Kidney tubule cell (primary cell): ENCODE measurements around the gene SEC31B.

Experiments used
- DNase-seq: peaks from one replicate; pipeline ENCODE4 v3.0.0-alpha.2; 2018; ENCODE audit warnings: low spot score

SEC31B gene, protein sequence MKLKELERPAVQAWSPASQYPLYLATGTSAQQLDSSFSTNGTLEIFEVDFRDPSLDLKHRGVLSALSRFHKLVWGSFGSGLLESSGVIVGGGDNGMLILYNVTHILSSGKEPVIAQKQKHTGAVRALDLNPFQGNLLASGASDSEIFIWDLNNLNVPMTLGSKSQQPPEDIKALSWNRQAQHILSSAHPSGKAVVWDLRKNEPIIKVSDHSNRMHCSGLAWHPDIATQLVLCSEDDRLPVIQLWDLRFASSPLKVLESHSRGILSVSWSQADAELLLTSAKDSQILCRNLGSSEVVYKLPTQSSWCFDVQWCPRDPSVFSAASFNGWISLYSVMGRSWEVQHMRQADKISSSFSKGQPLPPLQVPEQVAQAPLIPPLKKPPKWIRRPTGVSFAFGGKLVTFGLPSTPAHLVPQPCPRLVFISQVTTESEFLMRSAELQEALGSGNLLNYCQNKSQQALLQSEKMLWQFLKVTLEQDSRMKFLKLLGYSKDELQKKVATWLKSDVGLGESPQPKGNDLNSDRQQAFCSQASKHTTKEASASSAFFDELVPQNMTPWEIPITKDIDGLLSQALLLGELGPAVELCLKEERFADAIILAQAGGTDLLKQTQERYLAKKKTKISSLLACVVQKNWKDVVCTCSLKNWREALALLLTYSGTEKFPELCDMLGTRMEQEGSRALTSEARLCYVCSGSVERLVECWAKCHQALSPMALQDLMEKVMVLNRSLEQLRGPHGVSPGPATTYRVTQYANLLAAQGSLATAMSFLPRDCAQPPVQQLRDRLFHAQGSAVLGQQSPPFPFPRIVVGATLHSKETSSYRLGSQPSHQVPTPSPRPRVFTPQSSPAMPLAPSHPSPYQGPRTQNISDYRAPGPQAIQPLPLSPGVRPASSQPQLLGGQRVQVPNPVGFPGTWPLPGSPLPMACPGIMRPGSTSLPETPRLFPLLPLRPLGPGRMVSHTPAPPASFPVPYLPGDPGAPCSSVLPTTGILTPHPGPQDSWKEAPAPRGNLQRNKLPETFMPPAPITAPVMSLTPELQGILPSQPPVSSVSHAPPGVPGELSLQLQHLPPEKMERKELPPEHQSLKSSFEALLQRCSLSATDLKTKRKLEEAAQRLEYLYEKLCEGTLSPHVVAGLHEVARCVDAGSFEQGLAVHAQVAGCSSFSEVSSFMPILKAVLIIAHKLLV

DNA sequence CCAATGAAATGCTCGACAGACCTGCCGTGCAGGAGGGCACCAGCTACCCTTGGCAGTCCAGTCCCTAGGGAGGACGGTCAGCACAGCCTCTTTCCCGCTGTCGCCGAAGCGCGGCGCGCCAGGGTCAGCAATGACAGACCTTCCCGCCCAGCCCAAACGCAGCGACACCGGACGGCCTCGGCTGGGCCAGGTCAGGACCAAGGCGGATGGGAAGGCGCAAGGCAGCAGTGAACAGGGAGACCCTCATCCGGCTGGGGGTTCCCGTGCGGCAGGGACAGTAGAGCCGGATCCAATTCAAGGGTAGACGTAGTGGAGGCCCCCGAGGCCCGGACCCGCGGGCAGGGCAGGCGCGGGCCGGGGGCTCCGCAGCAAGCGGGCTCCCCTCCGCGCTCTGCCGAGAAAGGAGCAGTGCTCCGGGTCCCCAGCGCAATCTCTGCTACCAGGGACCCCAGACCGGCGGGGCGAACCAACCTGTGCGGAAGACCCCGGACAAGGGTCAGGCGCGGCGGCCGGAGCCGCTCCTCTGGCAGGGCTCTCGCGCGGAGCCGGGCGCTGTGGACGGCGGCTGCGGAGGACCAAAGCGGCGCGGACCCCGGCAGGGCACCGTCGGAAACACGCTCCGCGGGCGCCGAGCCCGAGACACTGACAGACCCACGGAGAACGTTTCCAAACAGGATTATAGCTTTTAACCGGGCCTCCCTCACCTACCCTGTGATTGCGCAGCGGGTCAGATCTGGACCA lies at the start of gene SEC31B:
Gene SEC31B (minus strand): TSS at position 551 of the 741 bp plus-strand sequence. CDS start 2,909 bp downstream, outside the sequence.
- DNase-seq: peak; percentile 17

DNA sequence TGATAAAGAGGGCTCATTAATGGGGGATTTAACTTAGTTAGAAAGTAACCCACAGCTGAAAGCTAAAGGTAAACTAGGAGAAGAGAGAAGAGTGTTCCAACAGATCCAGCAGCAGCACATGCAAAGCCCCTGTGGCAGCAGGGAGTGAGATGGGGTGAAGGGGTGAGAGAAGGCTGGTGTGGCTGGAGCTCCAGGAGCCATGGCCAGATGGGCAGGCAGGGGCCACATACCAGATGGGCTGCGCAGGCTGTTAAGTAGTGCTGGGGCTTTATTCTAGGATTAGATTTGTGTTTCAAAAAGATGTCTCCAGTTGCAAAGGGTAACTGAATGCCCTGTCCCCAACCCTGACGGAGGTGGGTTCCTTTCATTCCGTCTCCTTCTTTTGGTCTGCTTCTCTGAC lies 49.3 kb upstream of the SEC31B start:
- no peak for DNase-seq

DNA sequence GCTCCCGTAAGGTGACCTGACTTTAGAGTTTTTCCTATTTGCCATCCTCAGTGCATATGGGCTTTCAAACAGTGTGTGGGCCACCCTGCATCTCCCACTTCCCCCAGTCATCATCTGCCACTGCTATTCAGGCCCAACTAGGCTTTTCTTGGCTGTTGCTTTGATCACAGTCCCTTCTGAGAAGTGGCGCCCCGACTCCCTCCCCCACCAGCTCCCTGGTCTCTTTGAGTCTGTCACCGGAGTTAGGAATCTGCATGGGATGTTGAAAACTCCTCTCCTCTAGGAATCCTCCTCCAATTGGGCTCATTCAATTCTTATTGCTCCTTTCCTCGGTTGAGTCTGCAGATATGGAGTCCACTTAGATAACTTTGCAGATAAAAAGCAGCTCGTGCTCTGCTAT lies 48.2 kb upstream of the SEC31B start:
- DNase-seq: no peak

DNA sequence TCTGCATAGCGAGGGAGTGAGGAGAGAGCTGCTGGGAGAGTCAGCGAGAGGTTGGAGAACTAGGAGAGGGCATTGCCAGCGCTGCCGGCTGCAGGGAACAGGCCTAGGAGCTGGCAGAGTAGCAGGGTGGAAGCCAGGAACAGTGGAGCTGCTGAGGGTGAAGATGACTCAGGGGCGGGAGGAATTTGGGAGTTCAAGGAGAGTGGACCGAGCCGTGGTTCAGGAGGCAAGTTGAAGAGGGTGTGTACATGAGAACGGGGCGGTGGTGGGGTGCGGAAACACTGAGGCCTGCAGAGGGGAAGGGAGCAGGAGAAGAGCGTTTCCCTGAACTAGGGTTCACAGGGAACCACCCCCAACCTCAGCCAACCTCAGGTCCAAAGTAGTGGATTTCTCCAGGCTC lies 47.6 kb upstream of the SEC31B start:
- no peak for DNase-seq

DNA sequence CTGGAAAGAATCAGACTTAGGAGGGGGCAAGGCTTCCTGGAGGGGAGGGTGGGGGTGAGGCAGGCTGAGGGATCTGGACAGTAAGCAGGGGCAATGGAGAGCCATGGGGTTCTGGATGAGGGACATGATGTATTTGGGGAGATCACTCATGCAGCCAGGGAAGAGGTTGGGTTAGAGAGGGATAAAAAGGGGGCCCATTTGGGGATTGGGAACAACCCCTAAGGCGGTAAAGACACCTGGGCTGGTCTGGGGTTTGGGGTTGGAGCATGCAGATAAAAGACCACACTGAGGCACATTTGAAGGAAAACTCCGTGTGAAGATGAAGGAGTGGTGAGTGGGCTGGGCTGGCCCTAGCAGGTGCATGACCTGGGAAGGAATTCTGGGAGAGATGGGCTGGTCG lies 46.9 kb upstream of the SEC31B start:
- DNase-seq: no peak

DNA sequence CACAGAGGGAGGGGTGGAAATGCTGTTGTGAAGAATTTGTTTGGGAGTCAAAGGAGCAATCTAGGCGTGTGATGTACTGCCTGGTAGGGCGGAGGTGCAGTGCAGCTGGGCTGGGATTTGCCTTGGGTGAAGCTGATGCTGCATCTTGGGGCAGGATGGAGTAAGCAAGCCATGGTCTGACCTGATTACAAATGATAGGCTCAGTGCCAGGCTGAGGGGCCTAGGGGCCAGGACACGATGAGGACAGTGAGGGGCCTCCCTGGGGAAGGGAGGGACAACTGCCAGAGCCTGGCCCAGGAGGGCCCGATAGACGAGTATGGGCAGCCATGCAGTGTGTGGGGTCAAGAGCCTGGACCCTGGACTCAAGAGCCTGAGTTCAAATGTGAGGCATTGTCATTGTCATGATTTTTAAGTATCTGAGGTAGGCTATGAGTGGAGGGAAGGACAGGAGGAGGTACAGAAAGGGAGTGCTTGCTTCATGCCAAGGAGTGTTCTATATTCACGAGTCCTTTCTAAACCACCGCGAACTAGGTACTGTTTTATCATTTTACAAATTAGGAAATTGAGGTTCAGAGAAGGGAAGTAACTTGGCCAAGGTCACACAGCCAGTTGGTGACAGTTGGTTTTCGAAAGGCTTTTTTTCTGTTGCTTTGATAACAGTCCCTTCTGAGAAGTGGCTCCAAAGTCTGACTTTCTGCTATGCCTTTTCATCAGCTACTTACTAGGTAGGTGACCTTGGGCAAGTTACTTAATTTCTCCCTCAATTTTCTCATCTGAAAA lies 45.7 kb upstream of the SEC31B start:
- DNase-seq: no peak

DNA sequence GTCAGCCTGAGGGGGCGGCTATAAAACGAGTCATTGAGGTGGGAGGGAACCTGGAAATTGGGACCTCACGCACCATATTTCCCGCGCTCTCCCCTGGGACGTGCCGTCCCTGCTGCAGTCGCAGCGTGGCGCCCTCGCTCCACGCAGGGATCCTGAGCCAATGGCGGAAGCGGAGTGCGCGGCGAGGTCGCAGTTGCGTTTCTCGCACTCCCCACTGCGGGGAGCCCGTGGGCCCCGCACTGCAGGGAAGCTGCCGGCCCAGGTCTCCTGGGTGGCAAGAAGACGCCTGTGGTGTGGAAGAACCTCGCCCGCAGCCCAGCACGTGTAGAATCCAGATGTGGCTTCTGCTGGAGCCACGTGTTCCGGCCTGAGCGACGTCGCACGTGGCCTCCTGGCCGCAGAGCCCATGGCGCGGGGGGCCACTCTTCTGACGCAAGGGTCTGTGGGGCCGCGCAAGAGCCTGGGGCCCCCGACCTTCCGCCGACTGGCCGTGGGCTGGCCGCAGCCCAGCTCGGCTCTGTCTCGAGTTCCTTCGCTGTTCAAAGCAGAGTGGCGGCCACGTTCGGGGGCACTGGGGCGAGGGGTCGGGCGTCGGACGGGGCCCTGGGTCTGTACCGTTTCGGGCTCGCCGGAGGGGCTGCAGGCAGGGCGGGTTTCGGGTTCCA lies 42.5 kb upstream of the SEC31B start:
- peak; percentile 88 for DNase-seq

DNA sequence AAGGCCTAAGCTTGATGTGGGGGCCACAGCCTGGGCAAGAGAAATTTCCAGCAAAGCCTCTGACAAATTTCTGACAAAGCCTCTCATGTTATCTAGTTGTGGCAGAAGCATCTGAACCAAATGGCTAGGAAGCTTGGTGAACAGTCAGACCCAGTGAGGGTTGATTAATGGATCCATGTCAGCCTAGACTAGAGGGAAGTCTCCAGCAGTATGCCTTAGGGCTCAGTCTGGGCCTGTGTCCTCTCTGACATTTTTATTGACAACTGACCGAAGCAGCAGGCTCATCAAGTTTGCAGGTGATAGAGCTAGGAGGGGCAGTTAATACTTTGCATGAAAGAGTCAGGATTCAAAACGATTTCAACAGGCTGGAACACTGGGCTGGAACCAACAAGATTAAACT lies 41.3 kb upstream of the SEC31B start:
- no peak for DNase-seq

DNA sequence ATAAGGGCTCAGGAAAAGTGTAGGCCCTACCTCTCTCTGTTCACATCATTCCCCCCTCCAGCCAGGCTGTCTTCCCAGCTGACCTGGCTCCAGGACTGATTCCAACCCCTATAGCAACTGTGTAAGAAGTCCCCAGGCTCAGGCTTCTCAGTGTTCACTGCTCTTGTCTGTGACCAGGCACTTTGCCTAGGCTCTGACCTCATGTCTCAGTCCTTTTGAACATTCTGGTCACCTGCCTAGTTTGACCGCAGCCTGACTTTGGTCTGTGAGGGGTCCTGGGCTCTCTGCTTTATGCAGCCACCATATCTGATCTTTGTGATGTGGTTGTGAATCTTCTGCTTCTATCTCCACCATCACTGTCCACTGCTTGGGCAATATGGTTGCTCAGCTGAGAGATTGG lies 40.6 kb upstream of the SEC31B start:
- no peak for DNase-seq

DNA sequence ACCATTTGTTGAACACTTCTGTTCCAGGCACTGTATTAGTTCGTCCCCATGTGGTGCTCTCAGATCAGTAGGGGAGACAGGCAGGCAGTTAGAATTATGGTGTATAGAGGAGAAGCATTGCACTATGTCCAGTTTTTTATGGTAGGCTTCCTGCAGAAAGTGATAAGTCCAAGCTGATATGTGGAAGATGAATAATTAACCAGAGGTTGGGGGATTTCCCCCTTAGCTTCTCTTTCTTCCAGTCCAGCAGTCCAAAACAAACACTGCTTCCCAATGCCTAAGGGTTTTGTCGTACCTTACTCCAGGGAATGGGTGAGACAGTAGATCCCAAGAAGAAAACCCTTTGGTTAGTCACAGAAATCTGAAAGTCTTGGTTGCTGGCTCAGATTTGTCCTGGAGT lies 35.2 kb upstream of the SEC31B start:
- peak; percentile 84 for DNase-seq

DNA sequence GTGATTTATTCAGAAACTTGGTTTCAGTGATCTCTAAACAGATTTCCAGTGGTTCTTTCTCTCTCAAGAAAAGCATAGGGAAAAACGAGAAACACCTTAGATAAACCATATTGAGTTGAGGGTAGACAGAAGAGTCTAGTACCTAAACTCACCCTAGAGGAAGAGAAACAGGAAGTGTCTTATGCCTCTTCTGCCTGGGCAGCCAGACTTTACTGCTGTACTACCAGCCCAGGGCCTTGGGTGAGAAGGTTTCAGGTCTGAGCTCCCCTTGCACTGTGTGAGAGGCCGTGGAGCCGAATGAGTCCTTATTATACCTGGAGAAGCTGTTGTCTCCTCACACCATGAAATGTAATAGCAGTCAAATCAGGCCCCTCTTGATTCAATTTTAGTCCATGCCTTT lies 34.3 kb upstream of the SEC31B start:
- DNase-seq: no peak

DNA sequence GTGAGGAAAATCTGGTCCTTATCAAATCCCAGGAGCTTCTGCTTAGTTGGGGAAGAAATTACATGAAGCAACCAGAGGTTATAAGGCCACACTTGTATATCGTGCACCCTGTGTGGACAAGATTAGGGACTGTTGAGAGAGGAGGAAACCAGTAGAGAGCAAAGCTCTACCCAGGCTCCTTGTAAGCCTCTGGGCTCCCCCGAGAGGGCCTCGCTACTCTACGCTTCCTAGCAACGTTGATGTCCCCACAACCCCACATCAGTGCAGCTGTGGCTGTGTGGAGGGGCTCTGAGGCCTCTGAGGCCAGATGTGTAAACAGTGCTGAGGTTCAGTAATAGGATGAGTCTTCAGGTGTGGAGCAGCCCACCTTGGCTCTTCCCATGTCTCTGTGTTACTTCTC lies 32.1 kb upstream of the SEC31B start:
- no peak for DNase-seq

DNA sequence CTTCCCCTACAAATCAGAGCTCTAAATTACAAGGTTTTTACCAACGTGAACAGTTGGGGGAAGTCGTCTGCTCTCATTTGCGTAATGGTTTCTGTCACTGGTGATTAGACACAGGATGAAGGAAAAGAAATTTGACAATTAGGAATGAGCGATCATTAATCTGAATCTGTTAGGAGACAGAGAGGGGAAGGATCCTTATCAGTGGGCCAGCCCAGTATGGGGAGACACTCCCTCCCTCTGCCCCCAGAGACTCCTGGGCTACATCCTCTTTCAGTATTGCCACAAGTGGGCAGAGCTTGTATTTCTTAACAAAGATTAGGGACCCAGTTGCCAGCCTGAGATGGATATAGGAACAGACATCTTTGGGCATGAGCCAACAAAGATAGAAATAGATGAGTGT lies 31.5 kb upstream of the SEC31B start:
- no peak for DNase-seq

DNA sequence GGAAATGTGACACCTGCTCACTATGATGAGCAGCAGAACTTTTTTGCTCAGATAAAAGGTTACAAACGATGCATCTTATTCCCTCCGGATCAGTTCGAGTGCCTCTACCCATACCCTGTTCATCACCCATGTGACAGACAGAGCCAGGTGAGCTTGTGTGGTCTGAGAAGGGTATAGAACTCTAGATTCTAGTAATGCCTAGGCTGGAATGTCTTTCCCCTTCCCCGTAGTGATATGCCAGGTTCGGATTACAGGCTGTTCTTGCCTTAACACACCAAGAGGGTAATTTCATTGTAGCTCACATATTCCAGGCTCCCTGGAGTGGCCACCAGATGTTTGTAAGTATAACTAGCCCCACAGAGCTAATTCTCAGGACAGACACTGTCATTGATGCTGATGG lies 25.3 kb upstream of the SEC31B start:
- DNase-seq: no peak

DNA sequence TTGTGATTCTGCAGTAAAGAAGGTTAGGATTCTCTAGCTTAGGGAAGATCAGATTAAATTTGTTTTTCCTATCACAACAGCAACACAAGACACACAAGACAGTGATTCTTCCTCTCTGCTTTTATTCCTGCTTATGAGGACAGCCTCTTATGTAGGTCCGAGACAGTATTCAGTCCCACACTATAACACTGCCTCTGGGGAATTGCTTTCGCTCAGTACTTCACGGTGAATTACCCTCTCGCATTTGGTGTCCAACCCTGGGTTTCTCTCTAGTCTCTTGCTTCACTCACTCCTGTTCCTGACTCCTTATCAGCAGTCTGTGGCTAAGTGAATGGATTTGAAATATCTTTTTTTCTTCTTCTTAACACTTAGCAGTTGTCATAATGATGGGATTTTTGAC lies 17.8 kb upstream of the SEC31B start:
- no peak for DNase-seq

DNA sequence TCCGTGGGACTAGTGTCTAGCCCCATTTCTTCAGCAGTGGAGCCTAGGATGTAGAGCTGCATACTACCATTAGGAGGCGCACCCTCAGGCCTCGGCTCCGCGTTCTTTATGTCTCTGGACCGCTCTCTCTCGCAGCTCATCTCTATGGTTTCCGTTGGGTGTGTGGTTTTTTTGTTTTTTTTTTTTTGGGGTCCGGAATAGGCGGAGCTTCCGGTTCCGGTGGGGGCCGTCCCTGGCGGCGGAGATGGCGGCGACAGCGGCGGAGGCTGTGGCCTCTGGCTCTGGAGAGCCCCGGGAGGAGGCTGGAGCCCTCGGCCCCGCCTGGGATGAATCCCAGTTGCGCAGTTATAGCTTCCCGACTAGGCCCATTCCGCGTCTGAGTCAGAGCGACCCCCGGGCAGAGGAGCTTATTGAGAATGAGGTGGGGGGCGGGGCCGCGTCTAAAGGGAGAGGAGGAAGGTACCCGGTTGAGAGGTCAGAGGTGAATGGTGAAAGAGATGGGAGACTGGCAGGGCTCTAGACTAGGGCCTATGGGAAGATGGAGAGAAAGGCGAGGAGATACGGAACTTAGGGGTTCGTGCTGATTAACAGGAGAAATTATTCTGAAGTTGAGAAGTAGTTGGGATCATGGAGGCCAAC lies 16.2 kb upstream of the SEC31B start, which contains the start of gene HIF1AN:
Gene HIF1AN (plus strand): TSS at position 229 of the 639 bp plus-strand sequence. CDS start 16 bp downstream, at position 245.
- DNase-seq: peak; percentile 97

DNA sequence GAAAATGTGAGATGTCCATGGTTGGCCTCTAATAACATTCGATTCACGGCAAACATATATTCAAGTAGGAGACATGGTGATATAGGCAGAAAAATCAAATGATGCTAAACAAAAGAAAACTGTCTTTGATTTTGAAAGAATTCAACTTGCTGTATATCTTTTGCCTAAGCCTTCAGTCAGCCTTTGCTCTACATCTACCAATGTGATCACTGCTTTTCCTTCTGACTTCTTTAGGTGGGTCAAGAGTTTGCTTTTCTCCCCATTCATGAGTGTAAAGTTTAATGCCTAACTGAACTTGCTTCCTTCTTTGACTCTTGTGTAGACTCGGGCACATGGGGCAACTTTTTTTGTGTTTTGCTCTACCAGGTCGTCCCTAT lies 15.7 kb upstream of the SEC31B start:
- DNase-seq: no peak

DNA sequence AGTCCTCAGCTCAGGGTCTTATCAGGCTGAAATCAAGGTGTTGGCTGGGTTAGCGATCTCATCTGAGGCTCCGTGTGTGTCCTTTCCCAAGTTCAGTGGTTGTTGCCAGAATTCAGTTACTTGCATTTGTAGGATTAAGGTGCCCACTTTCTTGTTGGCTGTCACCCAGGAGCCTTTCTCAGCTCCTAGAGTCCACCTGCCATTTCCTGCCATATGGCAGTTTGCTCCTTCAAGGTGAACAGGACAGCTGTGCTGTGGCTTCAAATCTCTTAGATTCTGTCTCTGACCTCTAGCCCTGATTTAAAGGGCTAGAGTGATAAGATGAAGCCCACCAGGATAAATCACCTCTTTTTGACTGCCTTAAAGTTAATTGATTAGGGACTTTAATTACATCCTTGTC lies 15.1 kb upstream of the SEC31B start:
- DNase-seq: no peak

DNA sequence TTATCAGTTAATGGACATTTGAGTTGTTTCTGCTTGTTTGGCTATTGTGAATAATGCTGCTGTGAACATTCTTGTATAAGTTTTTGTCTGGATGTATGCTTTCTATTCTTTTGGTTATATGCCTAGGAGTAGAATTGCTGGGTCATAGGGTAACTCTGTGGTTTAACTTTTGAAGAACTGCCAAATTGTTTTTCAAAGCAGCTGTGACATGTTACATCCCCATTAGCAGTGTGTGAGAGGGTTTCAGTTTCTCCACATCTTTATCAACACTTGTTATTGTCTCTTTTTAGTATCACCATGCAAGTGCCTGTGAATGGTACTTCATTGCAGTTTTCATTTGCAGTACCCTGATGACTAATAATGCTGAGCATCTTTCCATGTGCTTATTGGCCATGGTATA lies 12.1 kb upstream of the SEC31B start:
- DNase-seq: no peak
